ENCODE results near the gene GAB1. TPM values are rescaled to one million over a fixed set of nuclear protein-coding genes. Genes with fewer than 3 reads are reported as not detected.

GAB1 gene
- total RNA-seq, 2 donors from 2014 or later = 65.4 to 81.7 TPM

DNA sequence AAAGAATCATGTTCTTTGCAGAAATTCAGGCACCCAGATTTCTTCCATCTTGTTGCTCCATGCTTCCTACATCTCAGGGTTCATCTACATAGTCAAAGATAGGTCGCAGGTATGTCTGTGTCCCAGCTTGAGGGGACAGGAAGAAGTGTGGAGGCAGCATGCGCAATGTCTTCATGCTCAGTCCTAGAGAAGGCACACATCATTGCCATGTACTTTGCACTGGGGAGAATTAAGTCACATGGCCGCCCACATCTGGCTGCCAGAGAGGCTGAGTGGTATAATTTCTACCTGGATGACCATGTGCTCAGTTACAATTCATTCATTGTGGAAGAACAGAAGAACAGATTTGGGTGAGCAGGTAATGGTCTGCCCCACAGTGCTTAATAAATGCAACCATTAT lies 54.1 kb downstream of the GAB1 start:
- Histone ChIP-seq H3K36me3 (no peaks in the 10 kb centered on the region), H3K9me3 (no peaks in the 10 kb centered on the region), H3K27me3 (no peaks in the 10 kb centered on the region), H3K4me1 (peaks cover 0 to 93% of the 10 kb centered on the region in 2 donors), H3K27ac (peak overlapping the region in 1 of 2 donors; percentile 57), H3K4me3 (no peak overlapping the region)
- no peak for DNase-seq (ENCODE audit: low spot score)
- TF ChIP-seq, protein P1, sequence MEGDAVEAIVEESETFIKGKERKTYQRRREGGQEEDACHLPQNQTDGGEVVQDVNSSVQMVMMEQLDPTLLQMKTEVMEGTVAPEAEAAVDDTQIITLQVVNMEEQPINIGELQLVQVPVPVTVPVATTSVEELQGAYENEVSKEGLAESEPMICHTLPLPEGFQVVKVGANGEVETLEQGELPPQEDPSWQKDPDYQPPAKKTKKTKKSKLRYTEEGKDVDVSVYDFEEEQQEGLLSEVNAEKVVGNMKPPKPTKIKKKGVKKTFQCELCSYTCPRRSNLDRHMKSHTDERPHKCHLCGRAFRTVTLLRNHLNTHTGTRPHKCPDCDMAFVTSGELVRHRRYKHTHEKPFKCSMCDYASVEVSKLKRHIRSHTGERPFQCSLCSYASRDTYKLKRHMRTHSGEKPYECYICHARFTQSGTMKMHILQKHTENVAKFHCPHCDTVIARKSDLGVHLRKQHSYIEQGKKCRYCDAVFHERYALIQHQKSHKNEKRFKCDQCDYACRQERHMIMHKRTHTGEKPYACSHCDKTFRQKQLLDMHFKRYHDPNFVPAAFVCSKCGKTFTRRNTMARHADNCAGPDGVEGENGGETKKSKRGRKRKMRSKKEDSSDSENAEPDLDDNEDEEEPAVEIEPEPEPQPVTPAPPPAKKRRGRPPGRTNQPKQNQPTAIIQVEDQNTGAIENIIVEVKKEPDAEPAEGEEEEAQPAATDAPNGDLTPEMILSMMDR (IDR thresholded peaks at IDR 0.05) = no peak

DNA sequence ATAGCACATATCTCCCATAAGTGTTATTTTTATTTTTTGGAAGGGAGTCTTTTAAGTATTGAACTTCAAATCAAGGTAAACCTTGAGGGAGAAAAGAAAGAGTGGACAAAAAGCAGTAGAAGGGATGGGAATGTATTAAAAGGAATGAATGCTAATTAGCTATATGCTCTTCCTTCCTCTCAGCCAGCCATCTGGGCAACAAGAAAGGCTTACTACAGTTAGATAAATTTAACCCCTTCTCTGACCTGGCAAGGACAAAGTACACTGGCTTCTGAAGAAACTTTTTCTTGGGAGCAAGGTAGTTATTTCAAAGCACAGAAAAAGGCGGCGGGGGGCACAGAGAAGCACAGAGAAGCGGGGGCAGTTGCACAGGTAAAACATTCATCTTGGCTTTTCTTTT lies 54.6 kb downstream of the GAB1 start:
- H3K36me3 ChIP-seq = no peaks in the 10 kb centered on the region
- no peak overlapping the region for H3K4me3 ChIP-seq
- no peaks in the 10 kb centered on the region for H3K9me3 ChIP-seq
- H3K4me1 ChIP-seq = peaks cover 0 to 95% of the 10 kb centered on the region in 2 donors
- no peak for DNase-seq (ENCODE audit: low spot score)
- H3K27ac ChIP-seq = peak overlapping the region in 1 of 2 donors; percentile 57
- H3K27me3 ChIP-seq = no peaks in the 10 kb centered on the region
- TF ChIP-seq, protein P1 (IDR thresholded peaks at IDR 0.05) = no peak

DNA sequence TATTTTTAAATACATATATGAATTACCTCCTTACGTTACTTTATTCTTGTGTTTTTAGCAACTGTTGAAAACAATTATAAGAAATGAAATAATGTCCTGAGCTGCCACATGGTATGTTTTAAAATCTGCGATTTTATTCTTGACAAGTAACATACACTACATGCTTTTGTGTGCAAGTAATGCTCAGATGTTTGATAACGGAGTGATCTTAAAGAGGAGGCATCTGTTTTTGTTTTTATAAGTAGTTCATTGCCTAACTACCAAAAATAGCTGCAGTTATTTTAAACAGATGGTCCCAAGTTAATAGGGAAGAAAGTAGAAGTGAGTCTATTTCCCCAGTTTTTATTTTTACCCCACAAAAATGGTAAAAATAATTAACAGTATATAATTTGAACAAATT lies 55.2 kb downstream of the GAB1 start:
- Histone ChIP-seq H3K27me3 (no peaks in the 10 kb centered on the region), H3K4me3 (no peak overlapping the region), H3K4me1 (peaks cover 0 to 94% of the 10 kb centered on the region in 2 donors), H3K27ac (peak overlapping the region; percentile 32 to 57), H3K36me3 (no peaks in the 10 kb centered on the region), H3K9me3 (no peaks in the 10 kb centered on the region)
- DNase-seq (ENCODE audit: low spot score) = no peak
- TF ChIP-seq, protein P1 (IDR thresholded peaks at IDR 0.05) = no peak

DNA sequence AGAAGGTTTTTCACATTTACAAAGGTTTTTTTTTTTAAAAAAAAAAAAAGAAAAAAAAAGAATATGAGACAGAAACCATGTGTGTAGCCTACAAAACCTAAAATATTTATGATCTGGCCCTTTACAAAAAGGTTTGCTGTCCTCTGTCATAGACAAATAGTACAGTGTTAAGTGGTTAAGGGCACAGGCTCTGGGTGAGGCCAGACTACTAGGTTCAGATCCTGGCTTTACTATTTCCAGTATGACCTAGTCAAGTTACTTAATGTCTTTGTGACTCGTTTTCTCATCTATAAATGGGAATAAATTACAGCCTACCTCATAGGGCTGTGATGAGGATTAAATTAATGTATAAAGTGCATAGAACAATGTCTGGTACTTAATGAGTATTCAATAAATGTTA lies 56.5 kb downstream of the GAB1 start:
- no peaks in the 10 kb centered on the region for H3K9me3 ChIP-seq
- H3K4me3 ChIP-seq = no peak overlapping the region
- TF ChIP-seq, protein P1 (IDR thresholded peaks at IDR 0.05) = no peak
- no peak for DNase-seq (ENCODE audit: low spot score)
- H3K36me3 ChIP-seq = no peaks in the 10 kb centered on the region
- peaks cover 0 to 93% of the 10 kb centered on the region in 2 donors for H3K4me1 ChIP-seq
- H3K27ac ChIP-seq = peak overlapping the region in 1 of 2 donors; percentile 57
- no peaks in the 10 kb centered on the region for H3K27me3 ChIP-seq

DNA sequence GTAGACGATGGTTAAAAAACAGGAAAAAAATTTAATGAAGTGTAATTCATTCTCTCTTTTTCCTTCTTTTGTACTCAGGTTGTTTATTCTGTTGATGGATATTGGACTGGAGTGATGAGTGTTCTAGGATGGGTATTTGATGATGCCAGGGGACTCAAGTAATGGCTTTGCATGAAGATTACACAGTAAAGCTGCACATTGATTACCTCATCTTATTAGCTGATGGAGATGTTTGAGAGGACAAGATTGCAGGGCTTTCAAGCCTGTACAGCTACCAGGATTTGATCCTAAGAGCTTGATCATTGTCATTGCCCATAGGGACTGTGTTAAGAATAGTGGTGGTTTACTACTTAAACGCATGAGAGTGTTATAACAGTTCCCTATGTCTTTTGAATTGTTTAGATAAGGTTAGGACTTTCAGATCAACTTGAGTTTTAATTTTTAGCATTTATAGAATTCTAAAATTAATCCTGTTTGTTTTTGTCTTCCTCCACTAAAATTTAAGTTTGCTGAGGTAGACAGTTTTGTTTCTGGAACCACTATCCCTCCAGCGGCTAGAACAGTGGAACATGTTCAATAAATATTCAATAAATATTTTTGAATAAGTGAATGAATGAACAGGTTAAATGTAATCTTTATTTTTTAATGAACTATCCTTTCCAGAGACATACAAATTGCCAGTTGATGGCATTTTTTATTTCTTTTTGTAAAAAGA lies 58.2 kb downstream of the GAB1 start:
- H3K27ac ChIP-seq = no peak overlapping the region
- no peaks in the 10 kb centered on the region for H3K9me3 ChIP-seq
- TF ChIP-seq, protein P1 (IDR thresholded peaks at IDR 0.05) = no peak
- H3K36me3 ChIP-seq = no peaks in the 10 kb centered on the region
- no peaks in the 10 kb centered on the region for H3K27me3 ChIP-seq
- H3K4me3 ChIP-seq = no peak overlapping the region
- peaks cover 0 to 81% of the 10 kb centered on the region in 2 donors for H3K4me1 ChIP-seq
- no peak for DNase-seq (ENCODE audit: low spot score)

DNA sequence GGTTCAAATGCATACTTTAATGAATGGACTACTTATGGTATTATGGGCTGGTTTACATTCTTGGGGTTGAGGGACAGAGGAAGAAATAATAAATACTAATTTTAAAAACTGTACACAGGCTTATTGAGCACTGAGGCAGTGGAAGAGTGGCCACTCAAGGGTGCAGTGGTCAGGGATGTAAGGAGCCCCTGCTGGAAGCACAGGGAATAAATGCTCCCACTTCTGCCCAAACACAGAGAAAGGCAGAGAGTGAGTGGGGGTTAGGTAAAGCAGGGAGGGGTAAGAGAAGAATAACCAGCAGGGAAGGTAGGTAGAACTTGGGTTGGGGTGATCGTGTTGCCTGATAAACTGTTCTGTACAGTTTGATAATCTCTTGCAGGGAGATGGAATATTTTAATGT lies 60.0 kb downstream of the GAB1 start:
- Histone ChIP-seq H3K9me3 (no peaks in the 10 kb centered on the region), H3K27ac (no peak overlapping the region), H3K4me3 (no peak overlapping the region), H3K4me1 (peaks cover 0 to 70% of the 10 kb centered on the region in 2 donors), H3K36me3 (no peaks in the 10 kb centered on the region), H3K27me3 (no peaks in the 10 kb centered on the region)
- TF ChIP-seq, protein P1 (IDR thresholded peaks at IDR 0.05) = no peak
- DNase-seq (ENCODE audit: low spot score) = no peak
